HEK293 (cell line): ENCODE results near the gene RDH12.

Experiments
- GFI1B ChIP-seq: fragments of 450-650 bp; formaldehyde crosslinking; IDR thresholded peaks from 2 replicates; pipeline ENCODE4 v1.5.1; 2016; ENCODE audit warnings: missing biosample characterization, missing genetic modification characterization
- TCF7L2 ChIP-seq: IDR thresholded peaks from 2 replicates; pipeline ENCODE4 v1.6.1; 2011; ENCODE audit warnings: low read depth, mild to moderate bottlenecking, inconsistent platforms, low read length, moderate library complexity, borderline replicate concordance
- YY1 ChIP-seq: fragments of 450-650 bp; formaldehyde crosslinking; IDR thresholded peaks from 2 replicates; pipeline ENCODE4 v1.5.1; 2018; ENCODE audit warnings: missing biosample characterization, missing genetic modification characterization
- ZNF121 ChIP-seq: fragments of 450-650 bp; formaldehyde crosslinking; IDR thresholded peaks from 2 replicates; pipeline ENCODE4 v1.5.1; 2016; ENCODE audit warnings: missing biosample characterization, missing genetic modification characterization
- ZNF140 ChIP-seq: fragments of 450-650 bp; formaldehyde crosslinking; IDR thresholded peaks from 2 replicates; pipeline ENCODE4 v1.5.1; 2016; ENCODE audit warnings: missing biosample characterization, missing genetic modification characterization
- ZNF202 ChIP-seq: fragments of 450-650 bp; formaldehyde crosslinking; IDR thresholded peaks from 2 replicates; pipeline ENCODE4 v1.5.1; 2016; ENCODE audit warnings: missing biosample characterization, missing genetic modification characterization, borderline replicate concordance
- ZNF76 ChIP-seq: fragments of 450-650 bp; formaldehyde crosslinking; IDR thresholded peaks from 2 replicates; pipeline ENCODE4; 2016; ENCODE audit warnings: low read depth, missing biosample characterization, missing genetic modification characterization, borderline replicate concordance
- ZNF830 ChIP-seq: fragments of 450-650 bp; IDR thresholded peaks from 2 replicates; pipeline ENCODE4 v1.5.0; 2018; ENCODE audit warnings: missing biosample characterization, missing genetic modification characterization, low read depth, mild to moderate bottlenecking, moderate library complexity
- TF ChIP-seq, protein P1 (sequence below): fragments of 450-650 bp; formaldehyde crosslinking; IDR thresholded peaks from 2 replicates; pipeline ENCODE4 v1.5.1; 2016; ENCODE audit warnings: missing biosample characterization, missing genetic modification characterization
- TF ChIP-seq, protein P2 (sequence below): fragments of 450-650 bp; formaldehyde crosslinking; conservative IDR thresholded peaks from 2 replicates; pipeline ENCODE4 v1.5.1; 2016; ENCODE audit warnings: low read depth, missing biosample characterization, missing genetic modification characterization
- TF ChIP-seq, protein P3 (sequence below): fragments of 450-650 bp; formaldehyde crosslinking; IDR thresholded peaks from 2 replicates; pipeline ENCODE4 v1.5.1; 2016; ENCODE audit warnings: missing biosample characterization, missing genetic modification characterization, low read depth
- TF ChIP-seq, protein P4 (sequence below): sonication (generic); formaldehyde crosslinking; IDR thresholded peaks from 2 replicates; pipeline ENCODE4 v1.8.1; 2022; ENCODE audit warnings: mild to moderate bottlenecking, moderate library complexity, missing genetic modification reagents
- TF ChIP-seq, protein P5 (sequence below): fragments of 450-650 bp; formaldehyde crosslinking; IDR thresholded peaks from 2 replicates; pipeline ENCODE4 v1.5.1; 2016; ENCODE audit warnings: missing biosample characterization, missing genetic modification characterization
- TF ChIP-seq, protein P6 (sequence below): fragments of 450-650 bp; formaldehyde crosslinking; IDR thresholded peaks from 2 replicates; pipeline ENCODE4 v1.5.1; 2016; ENCODE audit warnings: missing biosample characterization, missing genetic modification characterization

DNA sequence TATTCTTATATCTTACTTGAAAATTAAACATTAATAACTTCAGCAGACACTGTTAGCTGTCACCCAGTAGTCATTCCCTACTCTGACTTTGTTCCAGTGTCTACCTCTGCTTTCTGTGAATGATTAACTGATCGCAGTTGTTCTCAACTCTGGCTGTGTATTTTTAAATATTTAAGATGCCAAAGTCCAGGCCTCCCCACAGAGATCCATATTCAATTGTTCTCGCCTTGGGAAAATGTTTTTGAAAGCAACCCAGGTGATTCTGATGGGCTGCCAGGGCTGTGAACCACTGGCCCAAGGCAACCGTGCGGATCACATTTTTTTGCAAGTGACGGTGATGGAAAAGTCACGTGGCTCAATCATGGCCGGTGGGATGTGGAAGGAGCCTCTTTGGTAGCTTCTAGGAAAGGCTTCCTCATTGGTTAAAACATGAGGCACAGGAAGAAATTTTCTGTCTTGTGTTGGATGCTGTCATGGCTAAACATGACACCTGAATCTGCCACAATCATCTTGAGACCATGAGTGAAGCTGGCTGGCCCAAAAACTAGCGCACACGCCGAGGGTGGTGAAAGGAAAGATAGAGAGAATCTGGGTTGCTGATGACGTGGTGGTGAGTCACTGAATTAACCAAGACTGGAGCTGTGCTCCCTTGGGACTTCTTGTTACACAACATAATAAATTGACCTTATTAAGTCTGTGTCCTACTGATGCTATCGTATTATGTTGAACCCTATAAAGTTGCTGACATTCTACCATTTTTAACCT, 37.2 kb downstream of the RDH12 start:
- TF ChIP-seq, protein P1, sequence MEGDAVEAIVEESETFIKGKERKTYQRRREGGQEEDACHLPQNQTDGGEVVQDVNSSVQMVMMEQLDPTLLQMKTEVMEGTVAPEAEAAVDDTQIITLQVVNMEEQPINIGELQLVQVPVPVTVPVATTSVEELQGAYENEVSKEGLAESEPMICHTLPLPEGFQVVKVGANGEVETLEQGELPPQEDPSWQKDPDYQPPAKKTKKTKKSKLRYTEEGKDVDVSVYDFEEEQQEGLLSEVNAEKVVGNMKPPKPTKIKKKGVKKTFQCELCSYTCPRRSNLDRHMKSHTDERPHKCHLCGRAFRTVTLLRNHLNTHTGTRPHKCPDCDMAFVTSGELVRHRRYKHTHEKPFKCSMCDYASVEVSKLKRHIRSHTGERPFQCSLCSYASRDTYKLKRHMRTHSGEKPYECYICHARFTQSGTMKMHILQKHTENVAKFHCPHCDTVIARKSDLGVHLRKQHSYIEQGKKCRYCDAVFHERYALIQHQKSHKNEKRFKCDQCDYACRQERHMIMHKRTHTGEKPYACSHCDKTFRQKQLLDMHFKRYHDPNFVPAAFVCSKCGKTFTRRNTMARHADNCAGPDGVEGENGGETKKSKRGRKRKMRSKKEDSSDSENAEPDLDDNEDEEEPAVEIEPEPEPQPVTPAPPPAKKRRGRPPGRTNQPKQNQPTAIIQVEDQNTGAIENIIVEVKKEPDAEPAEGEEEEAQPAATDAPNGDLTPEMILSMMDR (tag by site-specific recombination): no peak
- no peak for TF ChIP-seq YY1 (tag by site-specific recombination)
- TF ChIP-seq TCF7L2: no peak
- no peak for TF ChIP-seq ZNF830 (tag by site-specific recombination)
- TF ChIP-seq, protein P2, sequence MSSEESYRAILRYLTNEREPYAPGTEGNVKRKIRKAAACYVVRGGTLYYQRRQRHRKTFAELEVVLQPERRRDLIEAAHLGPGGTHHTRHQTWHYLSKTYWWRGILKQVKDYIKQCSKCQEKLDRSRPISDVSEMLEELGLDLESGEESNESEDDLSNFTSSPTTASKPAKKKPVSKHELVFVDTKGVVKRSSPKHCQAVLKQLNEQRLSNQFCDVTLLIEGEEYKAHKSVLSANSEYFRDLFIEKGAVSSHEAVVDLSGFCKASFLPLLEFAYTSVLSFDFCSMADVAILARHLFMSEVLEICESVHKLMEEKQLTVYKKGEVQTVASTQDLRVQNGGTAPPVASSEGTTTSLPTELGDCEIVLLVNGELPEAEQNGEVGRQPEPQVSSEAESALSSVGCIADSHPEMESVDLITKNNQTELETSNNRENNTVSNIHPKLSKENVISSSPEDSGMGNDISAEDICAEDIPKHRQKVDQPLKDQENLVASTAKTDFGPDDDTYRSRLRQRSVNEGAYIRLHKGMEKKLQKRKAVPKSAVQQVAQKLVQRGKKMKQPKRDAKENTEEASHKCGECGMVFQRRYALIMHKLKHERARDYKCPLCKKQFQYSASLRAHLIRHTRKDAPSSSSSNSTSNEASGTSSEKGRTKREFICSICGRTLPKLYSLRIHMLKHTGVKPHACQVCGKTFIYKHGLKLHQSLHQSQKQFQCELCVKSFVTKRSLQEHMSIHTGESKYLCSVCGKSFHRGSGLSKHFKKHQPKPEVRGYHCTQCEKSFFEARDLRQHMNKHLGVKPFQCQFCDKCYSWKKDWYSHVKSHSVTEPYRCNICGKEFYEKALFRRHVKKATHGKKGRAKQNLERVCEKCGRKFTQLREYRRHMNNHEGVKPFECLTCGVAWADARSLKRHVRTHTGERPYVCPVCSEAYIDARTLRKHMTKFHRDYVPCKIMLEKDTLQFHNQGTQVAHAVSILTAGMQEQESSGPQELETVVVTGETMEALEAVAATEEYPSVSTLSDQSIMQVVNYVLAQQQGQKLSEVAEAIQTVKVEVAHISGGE: no peak
- TF ChIP-seq, protein P3, sequence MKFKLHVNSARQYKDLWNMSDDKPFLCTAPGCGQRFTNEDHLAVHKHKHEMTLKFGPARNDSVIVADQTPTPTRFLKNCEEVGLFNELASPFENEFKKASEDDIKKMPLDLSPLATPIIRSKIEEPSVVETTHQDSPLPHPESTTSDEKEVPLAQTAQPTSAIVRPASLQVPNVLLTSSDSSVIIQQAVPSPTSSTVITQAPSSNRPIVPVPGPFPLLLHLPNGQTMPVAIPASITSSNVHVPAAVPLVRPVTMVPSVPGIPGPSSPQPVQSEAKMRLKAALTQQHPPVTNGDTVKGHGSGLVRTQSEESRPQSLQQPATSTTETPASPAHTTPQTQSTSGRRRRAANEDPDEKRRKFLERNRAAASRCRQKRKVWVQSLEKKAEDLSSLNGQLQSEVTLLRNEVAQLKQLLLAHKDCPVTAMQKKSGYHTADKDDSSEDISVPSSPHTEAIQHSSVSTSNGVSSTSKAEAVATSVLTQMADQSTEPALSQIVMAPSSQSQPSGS (tag by site-specific recombination): peak; percentile 58; the same call in 1 of the 2 replicates
- TF ChIP-seq ZNF76 (tag by site-specific recombination): no peak
- TF ChIP-seq, protein P4, sequence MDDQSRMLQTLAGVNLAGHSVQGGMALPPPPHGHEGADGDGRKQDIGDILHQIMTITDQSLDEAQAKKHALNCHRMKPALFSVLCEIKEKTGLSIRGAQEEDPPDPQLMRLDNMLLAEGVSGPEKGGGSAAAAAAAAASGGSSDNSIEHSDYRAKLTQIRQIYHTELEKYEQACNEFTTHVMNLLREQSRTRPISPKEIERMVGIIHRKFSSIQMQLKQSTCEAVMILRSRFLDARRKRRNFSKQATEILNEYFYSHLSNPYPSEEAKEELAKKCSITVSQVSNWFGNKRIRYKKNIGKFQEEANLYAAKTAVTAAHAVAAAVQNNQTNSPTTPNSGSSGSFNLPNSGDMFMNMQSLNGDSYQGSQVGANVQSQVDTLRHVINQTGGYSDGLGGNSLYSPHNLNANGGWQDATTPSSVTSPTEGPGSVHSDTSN (CRISPR knock-in tag): no peak
- TF ChIP-seq, protein P5, sequence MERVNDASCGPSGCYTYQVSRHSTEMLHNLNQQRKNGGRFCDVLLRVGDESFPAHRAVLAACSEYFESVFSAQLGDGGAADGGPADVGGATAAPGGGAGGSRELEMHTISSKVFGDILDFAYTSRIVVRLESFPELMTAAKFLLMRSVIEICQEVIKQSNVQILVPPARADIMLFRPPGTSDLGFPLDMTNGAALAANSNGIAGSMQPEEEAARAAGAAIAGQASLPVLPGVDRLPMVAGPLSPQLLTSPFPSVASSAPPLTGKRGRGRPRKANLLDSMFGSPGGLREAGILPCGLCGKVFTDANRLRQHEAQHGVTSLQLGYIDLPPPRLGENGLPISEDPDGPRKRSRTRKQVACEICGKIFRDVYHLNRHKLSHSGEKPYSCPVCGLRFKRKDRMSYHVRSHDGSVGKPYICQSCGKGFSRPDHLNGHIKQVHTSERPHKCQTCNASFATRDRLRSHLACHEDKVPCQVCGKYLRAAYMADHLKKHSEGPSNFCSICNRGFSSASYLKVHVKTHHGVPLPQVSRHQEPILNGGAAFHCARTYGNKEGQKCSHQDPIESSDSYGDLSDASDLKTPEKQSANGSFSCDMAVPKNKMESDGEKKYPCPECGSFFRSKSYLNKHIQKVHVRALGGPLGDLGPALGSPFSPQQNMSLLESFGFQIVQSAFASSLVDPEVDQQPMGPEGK (tag by site-specific recombination): no peak
- TF ChIP-seq, protein P6, sequence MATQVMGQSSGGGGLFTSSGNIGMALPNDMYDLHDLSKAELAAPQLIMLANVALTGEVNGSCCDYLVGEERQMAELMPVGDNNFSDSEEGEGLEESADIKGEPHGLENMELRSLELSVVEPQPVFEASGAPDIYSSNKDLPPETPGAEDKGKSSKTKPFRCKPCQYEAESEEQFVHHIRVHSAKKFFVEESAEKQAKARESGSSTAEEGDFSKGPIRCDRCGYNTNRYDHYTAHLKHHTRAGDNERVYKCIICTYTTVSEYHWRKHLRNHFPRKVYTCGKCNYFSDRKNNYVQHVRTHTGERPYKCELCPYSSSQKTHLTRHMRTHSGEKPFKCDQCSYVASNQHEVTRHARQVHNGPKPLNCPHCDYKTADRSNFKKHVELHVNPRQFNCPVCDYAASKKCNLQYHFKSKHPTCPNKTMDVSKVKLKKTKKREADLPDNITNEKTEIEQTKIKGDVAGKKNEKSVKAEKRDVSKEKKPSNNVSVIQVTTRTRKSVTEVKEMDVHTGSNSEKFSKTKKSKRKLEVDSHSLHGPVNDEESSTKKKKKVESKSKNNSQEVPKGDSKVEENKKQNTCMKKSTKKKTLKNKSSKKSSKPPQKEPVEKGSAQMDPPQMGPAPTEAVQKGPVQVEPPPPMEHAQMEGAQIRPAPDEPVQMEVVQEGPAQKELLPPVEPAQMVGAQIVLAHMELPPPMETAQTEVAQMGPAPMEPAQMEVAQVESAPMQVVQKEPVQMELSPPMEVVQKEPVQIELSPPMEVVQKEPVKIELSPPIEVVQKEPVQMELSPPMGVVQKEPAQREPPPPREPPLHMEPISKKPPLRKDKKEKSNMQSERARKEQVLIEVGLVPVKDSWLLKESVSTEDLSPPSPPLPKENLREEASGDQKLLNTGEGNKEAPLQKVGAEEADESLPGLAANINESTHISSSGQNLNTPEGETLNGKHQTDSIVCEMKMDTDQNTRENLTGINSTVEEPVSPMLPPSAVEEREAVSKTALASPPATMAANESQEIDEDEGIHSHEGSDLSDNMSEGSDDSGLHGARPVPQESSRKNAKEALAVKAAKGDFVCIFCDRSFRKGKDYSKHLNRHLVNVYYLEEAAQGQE: no peak
- no peak for TF ChIP-seq GFI1B (tag by site-specific recombination)
- TF ChIP-seq ZNF202 (tag by site-specific recombination): peak; percentile 22; the same call in 1 of the 2 replicates
- TF ChIP-seq ZNF140 (tag by site-specific recombination): no peak
- TF ChIP-seq ZNF121 (tag by site-specific recombination): no peak
